GM18502 (cell line): ENCODE data around the gene CYP1A2.
"Not testable (repeated sequence)": the region's sequence is repeated elsewhere in the genome, so short reads cannot be mapped to it uniquely, and the experiment has no call there.

ENCODE experiments used
- ATAC-seq: cut with Tn5 transposase; IDR thresholded peaks from one replicate; pipeline ENCODE4 v1.9.1; 2021; ENCODE audit warnings: mild to moderate bottlenecking; ENCODE audit not compliant: unreplicated experiment, poor library complexity

The CYP1A2 gene

DNA sequence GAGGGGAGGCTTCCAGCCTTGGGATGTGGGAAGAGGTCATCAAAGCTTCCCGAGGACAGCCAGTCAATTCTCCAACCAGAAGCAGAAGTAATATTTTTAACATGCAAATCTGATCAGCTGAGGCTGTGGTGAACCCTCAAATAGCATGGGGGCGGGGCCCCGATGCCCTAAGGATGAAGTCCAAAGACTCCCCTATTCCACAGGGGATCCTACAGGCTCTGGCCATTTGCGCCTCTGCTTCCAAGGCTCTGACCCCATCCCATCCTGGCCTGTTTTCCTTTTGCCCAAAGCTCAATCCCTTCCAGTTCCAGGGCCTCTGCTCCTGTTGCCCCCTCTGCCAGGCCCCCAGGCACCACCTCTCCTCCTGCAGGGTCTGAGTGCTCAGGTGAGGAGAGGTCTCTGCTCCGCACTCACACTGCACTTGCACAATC is 26.5 kb downstream of the CYP1A2 start:
- no peak for ATAC-seq

DNA sequence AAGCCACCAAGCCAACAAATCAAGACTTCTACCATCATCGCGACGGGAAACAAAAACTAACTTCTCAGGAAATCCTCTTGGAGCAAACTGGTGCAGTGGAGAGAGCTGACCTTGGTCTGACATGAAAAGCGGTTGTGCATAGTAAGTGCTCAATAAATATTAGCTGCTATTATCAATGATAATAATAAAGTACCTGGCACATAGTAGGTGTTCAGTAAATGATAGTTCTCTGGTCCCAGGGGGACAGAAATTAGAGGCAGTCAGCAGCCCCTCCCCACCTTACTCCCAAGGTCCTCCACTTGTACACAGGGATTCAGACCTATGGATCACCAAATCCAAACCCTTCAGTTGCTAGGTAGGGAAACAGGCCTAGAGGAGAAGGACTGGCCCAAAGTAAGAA is 27.2 kb downstream of the CYP1A2 start:
- ATAC-seq = no peak

DNA sequence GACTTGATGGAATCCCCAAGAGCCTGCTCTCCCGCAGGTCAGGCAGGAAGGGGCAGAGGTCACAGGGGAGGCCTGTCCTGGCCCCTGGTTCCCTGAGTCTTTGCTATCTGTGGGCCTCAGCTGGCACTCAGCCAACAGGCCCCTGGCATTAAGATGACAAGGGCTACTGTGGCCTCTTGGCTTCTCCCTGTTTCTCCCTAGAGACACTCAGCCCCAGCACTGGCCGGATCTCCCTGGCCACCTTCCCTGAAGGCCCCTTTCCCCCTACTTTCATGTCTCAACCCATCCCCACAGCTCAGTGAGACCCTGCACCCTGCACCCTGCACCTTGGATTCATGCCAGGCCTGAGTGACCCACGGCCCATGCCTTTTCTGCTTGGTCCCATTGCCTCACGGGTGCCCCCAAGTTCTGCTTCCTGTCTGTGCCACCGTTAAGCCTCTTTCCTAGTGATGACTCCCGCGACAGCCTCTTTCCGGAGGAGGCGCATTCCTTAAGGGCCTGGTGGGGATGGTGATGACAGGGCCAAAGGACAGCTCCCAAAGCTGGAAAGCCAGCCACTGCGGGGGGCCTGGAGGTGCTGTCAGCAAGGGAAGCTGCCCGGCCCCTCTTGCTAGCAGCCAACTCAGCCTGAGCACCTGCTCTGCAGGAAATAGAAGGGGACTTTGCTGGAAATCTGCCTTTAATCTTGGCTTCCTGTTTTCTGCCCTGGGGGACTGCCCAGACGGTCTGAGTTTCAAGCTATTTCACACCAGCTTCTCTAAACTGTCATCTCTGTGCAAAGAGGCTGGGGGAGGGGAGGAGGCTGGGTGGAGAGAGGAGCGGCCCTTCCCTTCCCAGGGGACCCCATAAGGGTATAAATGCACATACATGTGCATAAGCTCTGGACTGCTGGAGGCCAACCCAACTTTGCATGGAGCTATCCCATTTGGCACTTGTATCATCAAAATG is 28.4 kb downstream of the CYP1A2 start:
- ATAC-seq = peak; percentile 38

GRCh38 chr15:74777769-74778598 is 29.3 kb downstream of the CYP1A2 start:
- ATAC-seq = no peak

DNA sequence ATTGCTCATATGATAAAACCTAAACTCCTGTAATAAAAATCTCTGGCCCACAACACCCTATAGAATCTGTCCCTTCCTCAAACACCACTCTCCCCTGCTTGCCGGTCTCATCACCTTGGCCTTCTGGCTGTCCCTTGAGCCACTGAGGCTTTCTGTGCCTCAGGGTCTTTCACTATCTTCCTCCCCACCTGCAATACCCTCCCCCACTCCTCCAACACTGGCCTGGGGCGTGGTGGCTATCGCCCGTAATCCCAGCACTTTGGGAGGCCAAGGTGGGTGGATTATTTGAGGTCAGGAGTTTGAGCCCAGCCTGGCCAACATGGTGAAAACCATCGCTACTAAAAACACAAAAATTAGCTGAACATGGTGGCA is 29.9 kb downstream of the CYP1A2 start:
- no peak for ATAC-seq

DNA sequence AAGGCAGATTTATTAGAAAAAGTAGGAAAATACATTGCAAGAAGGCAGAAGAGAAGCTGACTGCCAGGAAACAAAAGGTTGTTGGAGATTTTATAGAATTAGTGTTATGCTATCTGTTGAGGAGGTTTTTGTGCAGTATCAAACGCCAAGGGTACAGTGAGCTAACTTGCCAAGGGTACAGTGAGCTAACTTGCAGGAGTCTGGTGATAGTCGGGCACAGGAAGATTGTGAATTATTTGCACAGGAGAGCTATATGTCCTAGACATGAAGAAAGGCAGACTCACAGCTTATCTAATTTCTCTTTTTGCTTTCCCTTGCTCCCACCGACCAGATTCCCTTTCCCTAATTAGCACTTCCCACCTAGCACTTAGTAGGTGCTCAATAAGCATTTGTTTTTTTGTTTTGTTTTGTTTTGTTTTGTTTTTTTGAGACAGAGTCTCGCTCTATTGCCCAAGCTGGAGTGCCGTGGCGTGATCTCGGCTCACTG is 30.6 kb downstream of the CYP1A2 start:
- no peak for ATAC-seq

DNA sequence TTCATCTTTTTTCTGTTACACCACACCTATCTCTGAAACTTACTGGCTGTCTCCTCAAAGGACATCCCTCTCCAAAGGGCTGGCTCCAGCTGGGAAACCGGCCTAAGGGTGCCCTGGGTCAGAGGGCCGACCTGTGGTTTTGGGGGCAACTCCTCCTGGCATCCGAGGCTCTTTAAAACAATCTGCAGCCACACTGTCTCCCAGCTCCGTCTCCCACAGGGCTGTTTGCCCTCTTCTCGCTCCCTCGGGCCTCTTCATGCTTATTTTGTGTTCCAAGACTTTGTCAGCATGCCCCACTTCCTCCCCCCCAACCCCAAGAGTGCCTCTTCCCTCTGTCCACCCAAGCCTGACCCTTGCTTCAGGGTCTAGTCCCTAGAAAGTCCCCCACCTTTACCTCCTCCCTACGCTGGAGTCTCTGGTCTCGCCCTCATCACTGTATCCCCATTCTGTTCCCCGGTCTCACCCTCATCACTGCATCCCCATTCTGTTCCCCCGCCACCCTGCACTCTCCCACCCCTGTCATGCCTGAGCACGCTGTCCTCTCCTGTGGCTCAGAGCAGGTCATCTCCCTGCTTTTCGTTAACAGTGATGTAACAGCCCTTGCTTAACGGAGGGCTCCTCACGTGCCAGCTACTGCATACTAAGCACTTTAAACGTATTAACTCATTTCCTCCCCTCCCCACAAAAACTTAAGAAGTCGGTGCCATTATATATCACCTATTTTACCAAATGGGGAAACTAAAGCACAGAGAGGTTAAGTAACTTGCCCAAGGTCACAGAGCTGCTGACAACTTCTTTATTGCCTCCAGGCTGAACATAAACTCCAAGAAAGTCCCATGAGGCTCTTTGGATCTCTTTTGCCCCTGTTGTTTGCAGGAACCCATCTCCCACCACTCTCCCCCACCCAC is 32.1 kb downstream of the CYP1A2 start:
- ATAC-seq = no peak

DNA sequence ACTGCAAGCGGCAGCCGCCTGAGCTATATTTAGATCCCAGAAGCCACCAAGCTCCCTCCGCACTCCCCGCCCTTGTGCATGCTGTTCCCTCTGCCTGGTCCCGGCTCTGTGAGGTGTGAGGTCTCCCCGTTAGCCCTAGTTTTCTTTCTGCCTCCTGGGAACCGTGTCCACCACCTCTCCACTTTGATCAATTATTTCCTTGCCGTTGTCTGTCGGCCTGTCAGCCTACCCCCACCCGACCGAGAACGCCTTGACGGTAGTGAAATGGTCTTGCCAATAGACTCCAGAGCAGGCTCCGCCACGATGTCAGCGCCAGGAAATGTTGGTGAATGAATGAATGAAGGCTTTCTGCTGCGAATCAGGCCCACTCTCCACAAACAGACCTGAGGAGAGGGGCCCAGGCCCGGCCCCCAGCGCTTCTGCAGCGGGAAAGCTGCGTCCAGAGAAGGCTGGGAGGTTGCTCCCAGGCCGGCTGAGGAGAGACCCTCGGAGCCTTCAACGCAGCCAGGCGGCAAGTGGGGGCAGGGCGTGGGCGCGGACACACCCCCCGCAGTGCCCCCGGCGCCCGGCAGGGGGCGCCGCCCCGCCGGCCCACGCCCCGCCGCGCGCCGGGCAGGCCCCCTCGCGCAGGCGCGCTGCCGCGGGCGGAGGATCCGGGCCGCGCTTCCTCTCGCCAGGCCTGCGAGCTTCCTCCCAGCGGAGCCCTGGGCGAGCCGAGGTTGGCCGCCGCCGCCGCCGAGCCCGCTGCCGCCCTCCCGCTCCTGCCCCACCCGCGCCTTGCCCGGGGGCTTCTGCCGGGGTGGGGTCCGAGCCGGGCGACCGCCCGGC is 33.0 kb downstream of the CYP1A2 start, which contains the start of gene CSK:
Gene CSK (plus strand): TSS at position 650 of the 828 bp plus-strand sequence. CDS start 16,218 bp downstream, outside the sequence.
- ATAC-seq = peak; percentile 46

DNA sequence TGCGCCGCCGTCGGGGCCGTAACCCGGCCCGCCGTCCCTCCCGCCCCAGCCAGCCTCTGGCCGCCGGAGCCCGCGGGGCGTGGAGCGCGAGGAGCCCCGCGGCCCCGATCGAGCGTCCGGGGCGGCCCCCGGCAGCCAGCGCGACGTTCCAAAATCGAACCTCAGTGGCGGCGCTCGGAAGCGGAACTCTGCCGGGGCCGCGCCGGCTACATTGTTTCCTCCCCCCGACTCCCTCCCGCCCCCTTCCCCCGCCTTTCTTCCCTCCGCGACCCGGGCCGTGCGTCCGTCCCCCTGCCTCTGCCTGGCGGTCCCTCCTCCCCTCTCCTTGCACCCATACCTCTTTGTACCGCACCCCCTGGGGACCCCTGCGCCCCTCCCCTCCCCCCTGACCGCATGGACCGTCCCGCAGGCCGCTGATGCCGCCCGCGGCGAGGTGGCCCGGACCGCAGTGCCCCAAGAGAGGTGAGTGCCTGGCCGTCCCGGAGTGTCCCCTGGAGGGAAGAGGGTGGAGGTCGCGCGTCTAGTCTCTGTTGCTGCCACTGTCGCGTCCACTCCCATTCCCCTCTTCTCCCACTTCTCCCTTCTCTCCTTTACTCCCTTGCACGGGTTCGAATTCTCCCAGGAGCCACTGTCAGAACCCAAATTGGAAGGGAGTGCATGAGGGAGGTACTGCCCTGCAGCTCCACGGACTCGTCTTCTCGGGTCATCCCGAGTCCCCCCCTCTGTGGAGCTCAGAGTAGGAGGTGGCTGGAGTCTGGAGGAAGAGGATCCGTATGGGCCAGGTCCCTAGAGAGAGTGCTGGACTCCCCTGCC is 33.8 kb downstream of the CYP1A2 start:
- peak; percentile 16 for ATAC-seq

DNA sequence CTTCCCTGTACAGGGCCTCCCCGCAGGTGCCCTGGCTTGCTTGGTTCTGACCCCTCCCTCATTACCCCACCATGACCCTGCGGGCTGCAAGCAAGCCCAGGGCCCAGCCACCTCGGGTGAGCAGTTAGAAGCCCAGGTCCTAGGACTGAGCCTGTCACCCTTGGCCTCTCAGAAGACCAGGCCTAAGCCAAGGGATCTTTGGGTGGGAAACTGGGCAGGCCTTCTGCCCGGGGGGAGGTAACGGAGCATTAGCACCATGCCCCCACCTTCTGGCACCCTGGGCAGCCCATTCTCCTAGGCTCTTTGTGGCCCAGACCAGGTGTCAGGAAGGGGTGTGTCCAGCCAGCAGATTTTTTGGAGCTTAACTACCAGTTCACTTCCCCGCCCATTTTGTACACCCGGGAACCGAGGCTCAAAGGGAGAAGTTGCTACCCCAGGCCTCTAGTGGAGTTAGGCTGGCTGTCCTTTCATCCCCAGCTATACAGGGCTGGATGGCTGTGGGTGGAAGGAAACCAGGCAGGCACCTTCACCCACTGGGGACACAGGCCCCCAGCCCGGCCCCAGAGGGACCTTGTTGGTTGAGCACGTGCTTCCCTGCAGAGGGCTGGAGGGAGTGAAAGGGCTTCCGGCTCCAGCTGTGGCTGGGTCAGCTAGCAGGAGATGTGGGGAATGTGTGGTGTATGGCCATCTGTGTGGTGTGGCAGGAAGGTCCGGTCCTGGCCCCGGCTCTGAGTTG is 34.6 kb downstream of the CYP1A2 start:
- no peak for ATAC-seq

DNA sequence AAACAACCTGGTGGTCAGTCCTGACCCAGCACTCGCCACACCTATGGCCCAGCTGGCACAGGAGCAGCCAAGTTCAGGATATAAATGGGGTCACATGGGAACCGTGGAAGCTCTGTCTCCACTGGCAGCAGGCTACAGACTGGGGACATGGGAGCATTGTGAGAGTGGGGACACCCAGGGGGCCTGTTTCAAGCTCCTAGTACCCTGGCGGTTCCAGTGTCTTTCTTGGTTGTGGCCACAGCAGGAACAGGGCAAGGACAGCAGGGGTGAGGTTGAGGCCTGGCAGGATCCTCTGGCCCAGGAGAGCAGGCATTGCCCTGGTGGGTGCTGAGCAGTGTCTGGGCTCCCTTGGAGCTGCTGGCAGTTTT is 35.1 kb downstream of the CYP1A2 start:
- ATAC-seq = no peak

DNA sequence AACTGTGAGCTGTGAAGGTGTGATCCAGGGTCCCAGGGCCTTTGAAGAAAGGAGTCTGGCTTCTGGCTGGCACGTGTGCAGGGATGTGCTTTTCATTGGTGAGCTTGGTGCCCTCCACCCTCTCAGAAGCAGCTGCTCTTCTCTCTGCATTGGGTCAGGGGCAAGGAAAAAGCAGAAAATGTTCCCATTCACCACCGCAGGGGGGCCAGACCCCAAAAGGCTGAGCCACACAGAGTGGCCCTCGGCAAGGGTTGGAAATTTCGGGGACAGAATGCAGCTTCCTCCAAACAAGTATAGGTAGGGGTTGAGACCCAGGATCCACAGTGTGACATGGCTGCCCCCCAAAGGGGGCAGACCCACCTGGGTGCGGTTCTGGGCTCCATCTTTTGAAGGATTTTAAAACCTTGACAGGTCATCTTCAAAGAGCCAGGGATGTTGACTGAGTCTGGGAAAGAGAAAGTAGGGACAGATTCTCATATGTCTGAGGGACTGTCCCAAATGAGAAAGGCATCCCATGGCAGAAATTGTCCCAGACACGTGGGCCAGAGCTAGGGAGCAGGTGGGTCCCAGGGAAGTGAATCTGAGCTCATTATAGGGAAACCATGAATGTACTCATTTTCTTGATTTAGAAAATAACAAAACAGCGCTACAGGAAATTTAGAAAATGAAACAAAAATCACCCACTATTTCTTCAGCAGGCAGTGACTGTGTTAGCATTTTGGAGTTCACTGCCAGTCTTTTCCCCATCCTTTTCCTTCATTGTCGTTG is 36.0 kb downstream of the CYP1A2 start:
- ATAC-seq = no peak

- no peak for ATAC-seq
Observed at GRCh38 chr15:74785194-74786032, 36.8 kb downstream of the CYP1A2 start.

GRCh38 chr15:74786081-74786480 is 37.4 kb downstream of the CYP1A2 start:
- ATAC-seq = not testable (repeated sequence)

GRCh38 chr15:74786551-74787165 is 38.0 kb downstream of the CYP1A2 start:
- ATAC-seq = no peak
